Vagina (tissue), 2 donors: ENCODE data around the gene SCN8A.

Experiments
- CTCF ChIP-seq, 3 experiments: fragments of 450-650 bp in 2 of 3; fragments of 200-600 bp in 1 of 3; sonication (generic) in 1 of 3; IDR thresholded peaks; one replicate each; pipeline ENCODE4 v1.5.1; 2017 to 2019; ENCODE audit warnings: antibody characterized with exemption in 3 of 3, mild to moderate bottlenecking in 2 of 3, moderate library complexity in 2 of 3
- POLR2A ChIP-seq, 2 donors: fragments of 450-650 bp; IDR thresholded peaks; one replicate each; pipeline ENCODE4 v1.6.1; 2017; ENCODE audit warnings: antibody characterized with exemption in 2 of 2, mild to moderate bottlenecking in 2 of 2, moderate library complexity in 2 of 2
- POLR2AphosphoS5 ChIP-seq, 2 donors: sonication (generic); formaldehyde crosslinking; IDR thresholded peaks; one replicate each; pipeline ENCODE4 v1.9.0; 2017; ENCODE audit warnings: antibody characterized with exemption in 2 of 2, mild to moderate bottlenecking in 2 of 2, low read depth in 1 of 2; ENCODE audit not compliant: insufficient read depth in 1 of 2

- TF ChIP-seq CTCF (IDR thresholded peaks at IDR 0.05) (no peak), POLR2A (IDR thresholded peaks at IDR 0.05) (no peak), POLR2AphosphoS5 (IDR thresholded peaks at IDR 0.05; ENCODE audit: insufficient read depth in 1 of 2, low read depth in 1 of 2) (no peak)
Measured at GRCh38 chr12:51722431-51722830, 131.4 kb downstream of the SCN8A start.
